ENCODE measurements around the gene RBM11.
"Not testable (repeated sequence)": the region's sequence is repeated elsewhere in the genome, so short reads cannot be mapped to it uniquely, and the experiment has no call there.

The RBM11 gene

GRCh38 chr21:14215971-14216641 lies at the start of gene RBM11:
TSS of gene RBM11 (plus strand) at chr21:14216157. CDS start at chr21:14216187, 30 bp downstream.
- DNase-seq = peak; percentile 83 to 91
- no peak for TF ChIP-seq GATA1 (IDR thresholded peaks at IDR 0.05; ENCODE audit: low read depth, low read length)
- no peak for TF ChIP-seq POLR2A (IDR thresholded peaks at IDR 0.05; ENCODE audit: low read length)

- DNase-seq = not testable (repeated sequence)
These were observed 49.3 kb upstream of the RBM11 start for GRCh38 chr21:14166463-14167223.

- DNase-seq = no peak
- no peak for TF ChIP-seq GATA1 (IDR thresholded peaks at IDR 0.05; ENCODE audit: low read depth, low read length)
- TF ChIP-seq POLR2A (IDR thresholded peaks at IDR 0.05; ENCODE audit: low read length) = no peak
These were observed 9.7 kb upstream of the RBM11 start for GRCh38 chr21:14206222-14206621.

GRCh38 chr21:14210738-14211137 lies 5.2 kb upstream of the RBM11 start, which contains the start of gene LIPI:
TSS of gene LIPI (minus strand) at chr21:14210955. CDS start at chr21:14210845, 110 bp downstream.
- TF ChIP-seq GATA1 (IDR thresholded peaks at IDR 0.05; ENCODE audit: low read depth, low read length) (no peak), POLR2A (IDR thresholded peaks at IDR 0.05; ENCODE audit: low read length) (no peak)
- DNase-seq = no peak

- TF ChIP-seq POLR2A (IDR thresholded peaks at IDR 0.05; ENCODE audit: low read length) (no peak), GATA1 (IDR thresholded peaks at IDR 0.05; ENCODE audit: low read depth, low read length) (no peak)
- DNase-seq = no peak
These were observed 2.8 kb upstream of the RBM11 start for GRCh38 chr21:14213164-14213563.

GRCh38 chr21:14223365-14223764 lies 7.4 kb downstream of the RBM11 start:
- TF ChIP-seq POLR2A (IDR thresholded peaks at IDR 0.05; ENCODE audit: low read length) (no peak), GATA1 (IDR thresholded peaks at IDR 0.05; ENCODE audit: low read depth, low read length) (no peak)
- DNase-seq = no peak

GRCh38 chr21:14229399-14229798 lies 13.4 kb downstream of the RBM11 start:
- DNase-seq = no peak
- no peak for TF ChIP-seq GATA1 (IDR thresholded peaks at IDR 0.05; ENCODE audit: low read depth, low read length)
- no peak for TF ChIP-seq POLR2A (IDR thresholded peaks at IDR 0.05; ENCODE audit: low read length)

- TF ChIP-seq POLR2A (IDR thresholded peaks at IDR 0.05; ENCODE audit: low read length) (no peak), GATA1 (IDR thresholded peaks at IDR 0.05; ENCODE audit: low read depth, low read length) (no peak)
- no peak for DNase-seq
These were observed 19.1 kb downstream of the RBM11 start for GRCh38 chr21:14235101-14235500.

- no peak for DNase-seq
- TF ChIP-seq POLR2A (IDR thresholded peaks at IDR 0.05; ENCODE audit: low read length) (no peak), GATA1 (IDR thresholded peaks at IDR 0.05; ENCODE audit: low read depth, low read length) (no peak)
These were observed 20.2 kb downstream of the RBM11 start for GRCh38 chr21:14236180-14236579.

- DNase-seq = no peak
- TF ChIP-seq POLR2A (IDR thresholded peaks at IDR 0.05; ENCODE audit: low read length) = no peak
- TF ChIP-seq GATA1 (IDR thresholded peaks at IDR 0.05; ENCODE audit: low read depth, low read length) = no peak
These were observed 23.3 kb downstream of the RBM11 start for GRCh38 chr21:14239281-14239680.

- no peak for DNase-seq
- TF ChIP-seq GATA1 (IDR thresholded peaks at IDR 0.05; ENCODE audit: low read depth, low read length) (no peak), POLR2A (IDR thresholded peaks at IDR 0.05; ENCODE audit: low read length) (no peak)
These were observed 25.3 kb downstream of the RBM11 start for GRCh38 chr21:14241297-14241696.

GRCh38 chr21:14243461-14243860 lies 27.5 kb downstream of the RBM11 start:
- DNase-seq = no peak
- TF ChIP-seq POLR2A (IDR thresholded peaks at IDR 0.05; ENCODE audit: low read length) (no peak), GATA1 (IDR thresholded peaks at IDR 0.05; ENCODE audit: low read depth, low read length) (no peak)

- no peak for DNase-seq
- no peak for TF ChIP-seq POLR2A (IDR thresholded peaks at IDR 0.05; ENCODE audit: low read length)
- no peak for TF ChIP-seq GATA1 (IDR thresholded peaks at IDR 0.05; ENCODE audit: low read depth, low read length)
These were observed 27.9 kb downstream of the RBM11 start for GRCh38 chr21:14243874-14244273.

- DNase-seq = no peak
- TF ChIP-seq POLR2A (IDR thresholded peaks at IDR 0.05; ENCODE audit: low read length) (no peak), GATA1 (IDR thresholded peaks at IDR 0.05; ENCODE audit: low read depth, low read length) (no peak)
These were observed 29.0 kb downstream of the RBM11 start for GRCh38 chr21:14244911-14245310.

GRCh38 chr21:14245711-14246110 lies 29.8 kb downstream of the RBM11 start:
- no peak for DNase-seq
- TF ChIP-seq GATA1 (IDR thresholded peaks at IDR 0.05; ENCODE audit: low read depth, low read length) (no peak), POLR2A (IDR thresholded peaks at IDR 0.05; ENCODE audit: low read length) (no peak)

Data from erythroblast (primary cell).